Effector memory CD4-positive, alpha-beta T cell (primary cell): ENCODE data around the gene METTL6.
A peak's percentile ranks its signal among the peaks of the same experiment; 100 is the strongest.
"Not testable (repeated sequence)": the region's sequence is repeated elsewhere in the genome, so short reads cannot be mapped to it uniquely, and the experiment has no call there.

ENCODE experiments used
- DNase-seq, 3 donors: peaks; one replicate each; pipeline ENCODE4 v3.0.0-alpha.2; 2020
- H3K27ac ChIP-seq: 2 replicates; pipeline ENCODE4 v1.7.0; 2013; ENCODE audit warnings: mild to moderate bottlenecking, low read length, moderate library complexity; ENCODE audit not compliant: insufficient read depth, poor library complexity, severe bottlenecking
- H3K27me3 ChIP-seq: replicated peaks from 2 replicates; pipeline ENCODE4 v1.7.0; 2013; ENCODE audit warnings: mild to moderate bottlenecking, low read length; ENCODE audit not compliant: insufficient read depth, control insufficient read depth, poor library complexity, severe bottlenecking
- H3K36me3 ChIP-seq: 2 replicates; pipeline ENCODE4 v1.7.0; 2013; ENCODE audit warnings: mild to moderate bottlenecking, low read length, moderate library complexity; ENCODE audit not compliant: control insufficient read depth, insufficient read depth
- H3K4me1 ChIP-seq: 2 replicates; pipeline ENCODE4 v1.7.0; 2013; ENCODE audit warnings: low read length, mild to moderate bottlenecking; ENCODE audit not compliant: control insufficient read depth, insufficient read depth, poor library complexity, severe bottlenecking
- H3K4me3 ChIP-seq: 2 replicates; pipeline ENCODE4 v1.7.0; 2013; ENCODE audit warnings: low read length, low read depth, mild to moderate bottlenecking; ENCODE audit not compliant: insufficient read depth, poor library complexity, severe bottlenecking
- H3K9me3 ChIP-seq: 2 replicates; pipeline ENCODE4 v1.7.0; 2013; ENCODE audit warnings: mild to moderate bottlenecking, low read length, moderate library complexity; ENCODE audit not compliant: control insufficient read depth

METTL6 gene

DNA sequence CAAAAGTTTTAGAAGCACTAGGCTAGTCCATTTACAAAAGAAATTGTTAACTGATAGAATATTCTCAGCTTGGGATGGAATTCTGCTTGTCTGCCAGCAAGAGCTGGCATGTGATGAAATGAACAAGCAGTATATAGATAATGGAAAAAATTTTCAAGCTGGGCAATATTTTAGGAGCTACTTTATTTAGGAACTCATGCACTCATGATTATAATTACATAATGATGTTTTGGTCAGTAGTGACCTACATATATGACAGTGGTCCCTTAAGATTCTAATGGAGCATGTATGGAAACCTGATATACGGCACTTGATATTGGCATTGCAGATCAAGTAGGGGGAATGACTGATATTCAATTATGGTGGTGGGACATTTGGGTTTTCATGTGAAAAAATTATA, 6.2 kb upstream of the METTL6 start:
- Histone ChIP-seq H3K4me1 (peaks cover 6% of the 10 kb centered on the region), H3K27me3 (no peaks in the 10 kb centered on the region), H3K27ac (no peak overlapping the region), H3K4me3 (no peak overlapping the region), H3K36me3 (peaks cover 69% of the 10 kb centered on the region), H3K9me3 (no peaks in the 10 kb centered on the region)
- DNase-seq, result no peak

DNA sequence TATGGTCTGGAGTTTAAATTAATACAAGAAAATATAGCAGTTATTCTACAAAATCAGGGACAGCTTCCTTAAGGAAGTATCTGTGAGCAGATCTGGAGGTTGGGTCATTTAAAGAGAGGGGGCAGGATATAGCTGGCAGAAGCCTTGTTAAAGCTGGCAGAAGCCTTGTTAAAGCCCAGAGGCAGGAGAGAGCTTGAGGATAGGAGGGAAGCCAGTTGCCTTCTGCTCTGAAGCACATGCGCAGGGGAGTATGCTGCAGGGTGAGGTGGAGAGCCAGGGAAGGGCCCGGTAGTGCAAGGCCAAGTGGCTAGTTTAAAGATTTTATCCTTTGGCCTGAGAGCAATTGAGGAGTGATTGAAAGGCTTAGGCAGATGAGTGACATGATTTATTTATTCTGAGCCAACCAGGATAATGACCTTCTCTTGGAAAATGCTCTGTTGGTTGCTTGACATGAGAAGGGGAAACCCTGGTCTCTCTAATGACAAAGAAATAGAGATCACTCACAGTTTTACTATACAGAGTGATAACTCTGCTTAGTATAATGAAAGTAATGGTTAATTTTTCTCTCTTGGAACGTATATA, 4.0 kb upstream of the METTL6 start:
- H3K27me3 ChIP-seq, result no peaks in the 10 kb centered on the region
- no peak overlapping the region for H3K4me3 ChIP-seq
- H3K36me3 ChIP-seq, result peaks cover 50% of the 10 kb centered on the region
- DNase-seq, result no peak
- no peaks in the 10 kb centered on the region for H3K9me3 ChIP-seq
- H3K4me1 ChIP-seq, result peaks cover 12% of the 10 kb centered on the region
- H3K27ac ChIP-seq, result no peak overlapping the region

DNA sequence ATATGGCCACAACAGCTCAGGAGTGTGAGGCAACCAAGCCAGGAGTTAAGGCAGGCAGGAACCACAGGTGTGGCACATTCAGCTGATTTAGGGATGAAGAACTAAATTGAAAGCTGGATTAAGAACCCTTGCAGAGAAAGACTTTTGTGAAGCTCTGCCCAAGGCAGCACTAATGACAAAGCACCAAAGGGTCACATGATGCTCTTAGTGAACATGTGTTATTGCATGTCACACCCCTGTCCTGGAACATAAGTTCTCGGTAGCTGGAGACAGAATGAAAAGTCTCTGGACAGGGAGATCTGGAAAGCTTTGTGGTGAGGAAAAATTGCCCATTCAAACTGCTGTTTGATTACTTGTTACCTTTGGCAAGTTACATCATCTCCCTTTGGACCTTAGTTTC, 3.3 kb upstream of the METTL6 start:
- no peaks in the 10 kb centered on the region for H3K9me3 ChIP-seq

DNA sequence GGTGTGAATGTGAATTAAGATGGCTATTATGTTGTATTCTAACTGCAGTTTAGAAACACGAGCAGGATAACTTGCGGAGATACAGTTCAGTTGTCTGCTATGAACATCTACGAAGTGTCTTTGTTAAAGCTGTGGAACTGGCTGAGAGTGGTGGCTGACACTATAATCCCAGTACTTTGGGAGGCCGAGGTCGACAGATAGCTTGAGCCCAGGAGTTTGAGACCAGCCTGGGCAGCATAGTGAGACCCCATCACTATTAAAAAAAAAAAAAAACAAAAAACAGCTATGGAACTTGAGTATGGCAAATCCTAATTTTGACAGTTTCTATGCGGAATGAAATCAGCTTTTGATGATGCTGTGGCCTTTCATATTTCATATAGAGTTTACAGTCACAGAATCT, 1.7 kb upstream of the METTL6 start:
- Histone ChIP-seq H3K4me3 (peak overlapping the region; percentile 82), H3K36me3 (peaks cover 28% of the 10 kb centered on the region), H3K27ac (no peak overlapping the region), H3K9me3 (no peaks in the 10 kb centered on the region), H3K27me3 (no peaks in the 10 kb centered on the region), H3K4me1 (peaks cover 13% of the 10 kb centered on the region)
- DNase-seq, result no peak

More for the DNA sequence above, 3.3 kb upstream of the METTL6 start:
- H3K27ac ChIP-seq, result no peak overlapping the region
- peaks cover 13% of the 10 kb centered on the region for H3K4me1 ChIP-seq
- no peaks in the 10 kb centered on the region for H3K27me3 ChIP-seq
- no peak for DNase-seq
- peaks cover 43% of the 10 kb centered on the region for H3K36me3 ChIP-seq
- H3K4me3 ChIP-seq, result no peak overlapping the region

DNA sequence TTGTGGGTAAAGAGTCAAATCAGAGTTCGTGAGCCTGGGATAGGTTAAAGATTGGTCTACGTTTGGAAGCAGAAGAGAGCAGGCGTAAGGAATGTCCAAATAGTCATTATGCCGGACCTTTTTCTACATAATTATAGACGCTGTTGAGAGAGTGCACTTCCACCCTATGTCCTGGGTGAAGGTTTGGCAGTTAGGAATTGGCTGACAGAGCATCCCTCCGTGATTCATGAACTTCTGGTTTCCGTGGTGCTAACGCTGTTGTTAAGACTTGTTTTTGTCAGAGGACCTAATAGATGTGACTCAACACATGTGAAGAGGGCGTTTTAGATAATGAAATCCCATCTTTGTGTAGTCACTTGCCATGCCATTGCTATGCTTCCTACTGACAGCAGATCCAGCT, 1.2 kb upstream of the METTL6 start:
- Histone ChIP-seq H3K4me1 (peaks cover 13% of the 10 kb centered on the region), H3K36me3 (peaks cover 22% of the 10 kb centered on the region), H3K9me3 (no peaks in the 10 kb centered on the region), H3K27ac (peak overlapping the region; percentile 82), H3K27me3 (no peaks in the 10 kb centered on the region), H3K4me3 (peak overlapping the region; percentile 82)
- DNase-seq, result no peak

DNA sequence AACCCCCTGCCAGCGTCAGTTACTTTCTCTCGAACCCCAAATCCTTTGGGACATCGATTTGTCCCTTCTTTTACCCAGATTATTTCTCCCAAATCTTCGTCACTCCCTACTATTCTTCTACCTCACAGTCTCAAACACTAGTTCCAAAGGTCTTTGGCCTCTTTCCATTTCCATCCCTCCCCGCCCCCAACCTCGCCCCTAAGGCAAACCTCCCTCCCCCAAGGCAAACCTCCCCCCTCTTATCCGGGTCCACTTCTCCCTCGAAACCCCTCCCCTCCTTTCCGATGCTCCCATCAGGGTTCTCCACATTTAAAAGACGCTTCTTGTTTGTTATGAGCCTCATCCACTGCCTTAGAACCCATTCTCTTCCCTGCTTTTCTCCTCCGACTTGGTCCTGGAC, 637 bp upstream of the METTL6 start:
- H3K27ac ChIP-seq, result peak overlapping the region; percentile 82
- H3K36me3 ChIP-seq, result peaks cover 17% of the 10 kb centered on the region
- H3K4me3 ChIP-seq, result peak overlapping the region; percentile 82
- H3K4me1 ChIP-seq, result peaks cover 13% of the 10 kb centered on the region
- H3K9me3 ChIP-seq, result no peaks in the 10 kb centered on the region
- H3K27me3 ChIP-seq, result no peaks in the 10 kb centered on the region
- no peak for DNase-seq

DNA sequence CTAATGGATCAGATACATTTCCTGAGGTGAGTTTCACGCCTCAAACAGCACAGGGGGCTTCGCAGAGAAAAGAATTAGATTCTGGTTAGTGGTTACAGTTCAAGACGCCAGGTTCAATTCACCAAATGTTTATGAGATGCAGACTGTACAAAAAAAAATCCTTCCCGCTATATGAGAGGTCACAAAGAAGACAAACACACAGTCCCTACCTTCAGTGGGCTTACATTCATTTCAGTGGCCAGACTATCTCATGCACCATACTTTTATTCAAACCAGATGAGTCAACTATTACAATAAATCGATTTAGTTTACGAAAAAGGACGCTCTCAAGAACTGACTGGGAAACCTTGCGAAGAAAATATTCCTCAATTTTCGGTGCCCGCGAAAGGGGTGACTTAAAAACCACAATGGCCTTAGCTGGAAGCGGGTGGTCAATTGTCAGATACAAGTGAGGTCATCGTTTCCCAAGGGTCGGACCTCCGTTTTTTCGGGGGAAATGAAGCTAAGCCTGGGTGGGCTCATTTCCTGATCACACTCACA, 695 bp downstream of the METTL6 start:
- Histone ChIP-seq H3K9me3 (no peaks in the 10 kb centered on the region), H3K27me3 (no peaks in the 10 kb centered on the region), H3K4me1 (peaks cover 13% of the 10 kb centered on the region), H3K36me3 (peaks cover 9% of the 10 kb centered on the region), H3K4me3 (peak overlapping the region; percentile 82), H3K27ac (peak overlapping the region; percentile 82)
- DNase-seq, result no peak

DNA sequence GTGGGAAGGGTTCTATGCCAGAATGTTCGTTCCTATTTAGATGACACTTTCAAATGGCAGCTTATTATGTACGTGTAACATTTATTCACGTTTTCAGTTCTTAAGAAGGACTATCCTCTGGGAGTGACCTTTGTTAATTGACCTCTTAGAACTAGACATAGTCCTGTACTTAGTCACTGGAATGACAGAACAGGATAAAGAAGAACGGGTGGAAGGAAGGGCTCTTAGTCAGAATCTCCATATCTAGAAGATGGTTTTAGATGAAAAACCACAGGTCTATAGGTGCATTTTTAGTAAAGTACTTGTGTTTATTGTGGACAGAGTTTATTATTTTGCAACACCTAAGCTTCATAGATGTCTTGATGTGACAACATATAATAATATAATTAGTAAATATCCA, 6.5 kb downstream of the METTL6 start:
- Histone ChIP-seq H3K27ac (no peak overlapping the region), H3K4me1 (no peaks in the 10 kb centered on the region), H3K27me3 (no peaks in the 10 kb centered on the region), H3K36me3 (peaks cover 3% of the 10 kb centered on the region), H3K9me3 (no peaks in the 10 kb centered on the region), H3K4me3 (no peak overlapping the region)
- DNase-seq, result no peak

DNA sequence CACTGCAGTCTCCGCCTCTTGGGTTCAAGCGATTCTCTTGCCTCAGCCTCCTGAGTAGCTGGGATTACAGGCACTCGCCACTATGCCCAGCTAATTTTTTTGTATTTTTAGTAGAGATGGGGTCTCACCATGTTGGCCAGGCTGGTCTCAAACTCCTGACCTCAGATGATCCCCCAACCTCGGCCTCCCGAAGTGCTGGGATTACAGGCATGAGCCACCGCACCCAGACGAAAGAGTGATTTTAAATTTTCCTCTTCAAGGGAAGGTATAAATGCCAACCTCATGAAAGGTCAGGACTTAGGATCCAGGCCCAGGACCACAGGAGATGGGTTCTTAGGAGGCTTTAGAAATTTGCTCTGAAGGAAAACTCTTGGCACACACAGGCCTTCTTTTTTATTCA, 16.4 kb downstream of the METTL6 start:
- H3K27me3 ChIP-seq, H3K4me3 ChIP-seq, DNase-seq, H3K9me3 ChIP-seq, H3K27ac ChIP-seq, H3K4me1 ChIP-seq: not testable (repeated sequence)
- peaks cover 37% of the 10 kb centered on the region for H3K36me3 ChIP-seq

DNA sequence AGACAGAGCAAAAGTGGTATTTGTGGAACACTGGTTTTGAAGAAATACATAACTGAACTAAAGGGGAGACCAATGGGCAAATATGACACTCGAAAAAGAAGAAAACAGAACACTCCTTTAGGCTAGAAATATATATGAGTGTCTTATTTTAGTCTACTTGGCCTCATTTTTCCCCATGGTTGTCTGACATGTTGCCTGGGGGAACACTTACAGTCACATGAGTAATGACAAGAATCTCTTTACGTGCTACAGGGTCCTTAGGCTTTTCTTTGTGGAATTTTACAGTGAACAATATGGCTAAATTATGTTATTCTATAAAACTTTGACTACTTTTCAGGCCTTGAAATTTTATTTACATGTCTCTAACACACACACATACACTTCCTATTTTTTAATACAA, 17.6 kb downstream of the METTL6 start:
- H3K27ac ChIP-seq, result no peak overlapping the region
- no peak for DNase-seq
- no peak overlapping the region for H3K4me3 ChIP-seq
- H3K27me3 ChIP-seq, result no peaks in the 10 kb centered on the region
- H3K4me1 ChIP-seq, result no peaks in the 10 kb centered on the region
- H3K9me3 ChIP-seq, result no peaks in the 10 kb centered on the region
- H3K36me3 ChIP-seq, result peaks cover 26% of the 10 kb centered on the region
